Retinal pigment epithelial cell (primary cell): Measurements from ENCODE around the gene APOBEC3G.
"Not testable (repeated sequence)": the region's sequence is repeated elsewhere in the genome, so short reads cannot be mapped to it uniquely, and the experiment has no call there.

Experiments
- DNase-seq: peaks from one replicate; pipeline ENCODE4 v3.0.0-alpha.2; 2010; ENCODE audit warnings: low read depth
- H3K4me3 ChIP-seq: 2 replicates; pipeline ENCODE4 v1.5.1; 2011; ENCODE audit warnings: mild to moderate bottlenecking, low read length, control low read depth, moderate library complexity
- CTCF ChIP-seq: conservative IDR thresholded peaks from 2 replicates; pipeline ENCODE4 v1.5.1; 2011; ENCODE audit warnings: low read depth, low read length, control low read depth, inconsistent platforms

The APOBEC3G gene

GRCh38 chr22:39077026-39077840, at the start of gene APOBEC3G:
Gene APOBEC3G, plus strand, starts transcription at chr22:39077275. Its CDS starts 87 bp downstream, at chr22:39077362.
- not testable (repeated sequence) for DNase-seq, H3K4me3 ChIP-seq

- H3K4me3 ChIP-seq: no peak overlapping the region
- DNase-seq: no peak
- no peak for TF ChIP-seq CTCF
Observed at GRCh38 chr22:39027717-39028116, 49.4 kb upstream of the APOBEC3G start.

GRCh38 chr22:39028281-39028680, 48.8 kb upstream of the APOBEC3G start:
- DNase-seq: no peak
- H3K4me3 ChIP-seq: no peak overlapping the region
- no peak for TF ChIP-seq CTCF

GRCh38 chr22:39029227-39029626, 47.8 kb upstream of the APOBEC3G start:
- no peak overlapping the region for H3K4me3 ChIP-seq

GRCh38 chr22:39030705-39031104, 46.4 kb upstream of the APOBEC3G start:
- DNase-seq: no peak
- H3K4me3 ChIP-seq: no peak overlapping the region
- no peak for TF ChIP-seq CTCF

More at GRCh38 chr22:39029227-39029626, 47.8 kb upstream of the APOBEC3G start:
- no peak for TF ChIP-seq CTCF
- DNase-seq: no peak

- DNase-seq, H3K4me3 ChIP-seq: not testable (repeated sequence)
Observed at GRCh38 chr22:39031434-39032295, 45.4 kb upstream of the APOBEC3G start.

GRCh38 chr22:39037071-39037470, 40.0 kb upstream of the APOBEC3G start:
- H3K4me3 ChIP-seq, DNase-seq: not testable (repeated sequence)

GRCh38 chr22:39039306-39040126, 37.6 kb upstream of the APOBEC3G start:
- no peak for DNase-seq
- TF ChIP-seq CTCF: no peak
- no peak overlapping the region for H3K4me3 ChIP-seq

GRCh38 chr22:39040155-39040537, 36.9 kb upstream of the APOBEC3G start:
- H3K4me3 ChIP-seq, DNase-seq: not testable (repeated sequence)

- peak within 1 kb of the TSS; percentile 44 for H3K4me3 ChIP-seq
- DNase-seq: not testable (repeated sequence)
Observed at GRCh38 chr22:39040538-39041296, 36.4 kb upstream of the APOBEC3G start, which contains the start of gene APOBEC3F. Gene APOBEC3F, plus strand, starts transcription at chr22:39040864. Its CDS starts 97 bp downstream, at chr22:39040961.
